ENCODE data around the gene LRRC4C. TPM values are rescaled to one million over a fixed set of nuclear protein-coding genes. Genes with fewer than 3 reads are reported as not detected.

LRRC4C gene
- total and polyA plus RNA-seq, 11 donors, result 0.08 to 1.2 (median 0.48) TPM; not detected in 1

- no peaks in the 10 kb centered on the region for H3K36me3 ChIP-seq
- H3K4me3 ChIP-seq, result no peak overlapping the region
- ATAC-seq, result no peak
- intact Hi-C loops (cut with DNase I), result no loop called here
- WGBS, 4 donors, result 48 to 68% (median 59%) methylated on average over 2 of the region's 2 CpGs
- no peaks in the 10 kb centered on the region for H3K27me3 ChIP-seq
- TF ChIP-seq POLR2A (IDR thresholded peaks at IDR 0.05) (no peak), CTCF (IDR thresholded peaks at IDR 0.05) (no peak)
- H3K9me3 ChIP-seq, result peaks cover 0 to 9% (median 2%) of the 10 kb centered on the region in 12 donors
- no peaks in the 10 kb centered on the region for H3K4me1 ChIP-seq
- no peak for DNase-seq
- no peak overlapping the region for H3K27ac ChIP-seq
These were observed 1340.7 kb downstream of the LRRC4C start for GRCh38 chr11:40118780-40119179.

GRCh38 chr11:40118026-40118425, 1341.4 kb downstream of the LRRC4C start:
- Histone ChIP-seq H3K27me3 (no peaks in the 10 kb centered on the region), H3K4me3 (no peak overlapping the region), H3K27ac (no peak overlapping the region), H3K4me1 (no peaks in the 10 kb centered on the region), H3K9me3 (peaks cover 0 to 2% (median 0%) of the 10 kb centered on the region in 12 donors), H3K36me3 (no peaks in the 10 kb centered on the region)
- WGBS, 4 donors, result 67 to 77% (median 72%) methylated on average over 1 of the region's 1 CpG
- ATAC-seq (no peak), DNase-seq (no peak)
- TF ChIP-seq POLR2A (IDR thresholded peaks at IDR 0.05) (no peak), CTCF (IDR thresholded peaks at IDR 0.05) (no peak)
- intact Hi-C loops (cut with DNase I), result no loop called here

GRCh38 chr11:40104941-40105550, 1354.4 kb downstream of the LRRC4C start:
- 57 to 67% (median 61%) methylated on average over 5 of the region's 5 CpGs for WGBS, 4 donors
- TF ChIP-seq CTCF (IDR thresholded peaks at IDR 0.05) (no peak), POLR2A (IDR thresholded peaks at IDR 0.05) (no peak)
- no peak overlapping the region for H3K27ac ChIP-seq
- no peaks in the 10 kb centered on the region for H3K4me1 ChIP-seq
- DNase-seq, result no peak
- H3K4me3 ChIP-seq, result no peak overlapping the region
- no peaks in the 10 kb centered on the region for H3K36me3 ChIP-seq
- H3K9me3 ChIP-seq, result peaks cover 0 to 7% (median 0%) of the 10 kb centered on the region in 12 donors
- intact Hi-C loops (cut with DNase I), result no loop called here
- H3K27me3 ChIP-seq, result no peaks in the 10 kb centered on the region
- no peak for ATAC-seq

GRCh38 chr11:40100781-40101180, 1358.7 kb downstream of the LRRC4C start:
- no peak overlapping the region for H3K4me3 ChIP-seq
- H3K27ac ChIP-seq, result no peak overlapping the region
- H3K9me3 ChIP-seq, result peaks cover 0 to 7% (median 0%) of the 10 kb centered on the region in 12 donors
- H3K27me3 ChIP-seq, result no peaks in the 10 kb centered on the region
- ATAC-seq, result no peak
- DNase-seq, result no peak
- intact Hi-C loops (cut with DNase I), result no loop called here
- no peaks in the 10 kb centered on the region for H3K4me1 ChIP-seq
- H3K36me3 ChIP-seq, result no peaks in the 10 kb centered on the region
- TF ChIP-seq CTCF (IDR thresholded peaks at IDR 0.05) (no peak), POLR2A (IDR thresholded peaks at IDR 0.05) (no peak)
- WGBS, 4 donors, result 87 to 93% (median 91%) methylated on average over 5 of the region's 5 CpGs

Data from heart left ventricle (tissue), 16 donors.